ENCODE results near the gene PDGFA.

Gene PDGFA

GRCh38 chr7:460374-461116 lies 59.1 kb downstream of the PDGFA start:
- 0 out of 2 replicates have a peak overlapping the region, but pooled peaks have one; percentile 12 for H3K9ac ChIP-seq (ENCODE audit: low read depth, low read length)
- peaks cover 16% of the 10 kb centered on the region for H3K4me1 ChIP-seq (ENCODE audit: insufficient read depth, low read length)
- no peaks in the 10 kb centered on the region for H3K9me3 ChIP-seq (ENCODE audit: control insufficient read depth, insufficient read depth, low read length)
- no peaks in the 10 kb centered on the region for H3K36me3 ChIP-seq (ENCODE audit: insufficient read depth, low read length)

DNA sequence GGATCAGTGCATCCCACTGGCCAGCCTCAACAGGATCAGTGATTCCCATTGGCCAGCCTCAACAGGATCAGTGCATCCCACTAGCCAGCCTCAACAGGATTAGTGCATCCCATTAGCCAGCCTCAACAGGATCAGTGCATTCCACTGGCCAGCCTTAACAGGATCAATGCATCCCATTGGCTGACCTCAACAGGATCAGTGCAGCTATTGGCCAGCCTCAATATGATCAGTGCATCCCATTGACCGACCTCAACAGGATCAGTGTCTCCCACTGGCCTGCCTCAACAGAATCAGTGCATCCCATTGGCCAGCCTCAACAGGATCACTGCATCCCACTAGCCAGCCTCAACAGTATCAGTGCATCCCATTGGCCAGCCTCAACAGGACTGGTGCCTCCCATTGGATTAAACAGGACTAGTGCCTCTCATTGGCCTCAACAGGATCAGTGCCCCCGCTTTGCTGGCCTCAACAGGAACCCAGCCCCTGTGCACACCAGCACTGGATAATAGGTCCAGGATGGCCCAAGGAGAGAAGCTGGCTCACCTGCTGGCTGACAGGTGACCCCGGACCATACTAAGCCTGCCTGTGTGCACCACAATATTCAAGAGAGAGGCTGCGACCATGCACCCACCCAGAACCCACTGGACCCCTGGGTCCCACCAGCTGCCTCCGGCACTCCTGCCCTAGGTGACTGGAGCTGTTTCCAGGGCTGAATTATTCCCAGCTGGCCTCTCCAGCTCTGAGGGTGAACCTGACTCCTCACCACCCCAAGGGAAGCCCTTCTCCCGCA lies 59.9 kb downstream of the PDGFA start:
- Histone ChIP-seq H3K9ac (ENCODE audit: low read depth, low read length) (0 out of 2 replicates have a peak overlapping the region, but pooled peaks have one; percentile 12), H3K36me3 (ENCODE audit: insufficient read depth, low read length) (no peaks in the 10 kb centered on the region), H3K4me1 (ENCODE audit: insufficient read depth, low read length) (peaks cover 19% of the 10 kb centered on the region), H3K9me3 (ENCODE audit: control insufficient read depth, insufficient read depth, low read length) (no peaks in the 10 kb centered on the region)

GRCh38 chr7:458511-459245 lies 61.0 kb downstream of the PDGFA start:
- Histone ChIP-seq H3K36me3 (ENCODE audit: insufficient read depth, low read length) (no peaks in the 10 kb centered on the region), H3K9me3 (ENCODE audit: control insufficient read depth, insufficient read depth, low read length) (no peaks in the 10 kb centered on the region), H3K4me1 (ENCODE audit: insufficient read depth, low read length) (peaks cover 19% of the 10 kb centered on the region), H3K9ac (ENCODE audit: low read depth, low read length) (no peak overlapping the region)

DNA sequence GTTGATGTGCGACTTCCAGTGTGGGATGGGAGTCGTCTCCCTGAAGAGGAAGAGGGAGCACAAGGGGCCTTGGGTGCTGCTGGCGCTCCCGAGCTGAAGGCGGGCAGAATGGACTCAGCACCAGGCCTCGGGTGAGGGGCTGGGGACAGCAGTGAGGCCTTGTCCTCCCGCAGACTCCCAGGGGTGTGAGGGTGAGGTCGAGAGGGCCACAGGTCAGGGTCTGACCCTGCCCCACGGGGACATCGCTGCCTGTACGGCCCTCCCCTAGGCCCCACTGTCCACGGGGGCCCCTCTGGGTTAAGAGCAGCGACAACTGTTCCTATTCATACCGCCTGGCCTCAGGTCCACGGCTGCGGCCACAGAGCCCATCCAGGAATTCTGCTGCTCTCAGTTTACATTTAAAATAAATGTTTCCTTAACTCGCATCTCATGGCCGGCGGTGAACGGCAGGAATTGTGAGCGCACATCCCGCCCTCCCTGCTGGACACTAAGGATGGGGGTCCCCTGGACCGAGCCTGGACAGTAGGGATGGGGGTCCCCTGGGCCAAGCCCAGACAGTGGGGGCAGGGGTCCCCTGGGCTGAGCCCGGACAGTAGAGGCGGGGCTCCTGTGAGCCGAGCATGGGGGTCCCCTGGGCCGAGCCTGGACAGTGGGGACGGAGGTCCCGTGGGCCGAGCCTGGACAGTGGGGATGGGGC lies 61.7 kb downstream of the PDGFA start:
- Histone ChIP-seq H3K4me1 (ENCODE audit: insufficient read depth, low read length) (peaks cover 19% of the 10 kb centered on the region), H3K9me3 (ENCODE audit: control insufficient read depth, insufficient read depth, low read length) (no peaks in the 10 kb centered on the region), H3K9ac (ENCODE audit: low read depth, low read length) (no peak overlapping the region), H3K36me3 (ENCODE audit: insufficient read depth, low read length) (no peaks in the 10 kb centered on the region)

DNA sequence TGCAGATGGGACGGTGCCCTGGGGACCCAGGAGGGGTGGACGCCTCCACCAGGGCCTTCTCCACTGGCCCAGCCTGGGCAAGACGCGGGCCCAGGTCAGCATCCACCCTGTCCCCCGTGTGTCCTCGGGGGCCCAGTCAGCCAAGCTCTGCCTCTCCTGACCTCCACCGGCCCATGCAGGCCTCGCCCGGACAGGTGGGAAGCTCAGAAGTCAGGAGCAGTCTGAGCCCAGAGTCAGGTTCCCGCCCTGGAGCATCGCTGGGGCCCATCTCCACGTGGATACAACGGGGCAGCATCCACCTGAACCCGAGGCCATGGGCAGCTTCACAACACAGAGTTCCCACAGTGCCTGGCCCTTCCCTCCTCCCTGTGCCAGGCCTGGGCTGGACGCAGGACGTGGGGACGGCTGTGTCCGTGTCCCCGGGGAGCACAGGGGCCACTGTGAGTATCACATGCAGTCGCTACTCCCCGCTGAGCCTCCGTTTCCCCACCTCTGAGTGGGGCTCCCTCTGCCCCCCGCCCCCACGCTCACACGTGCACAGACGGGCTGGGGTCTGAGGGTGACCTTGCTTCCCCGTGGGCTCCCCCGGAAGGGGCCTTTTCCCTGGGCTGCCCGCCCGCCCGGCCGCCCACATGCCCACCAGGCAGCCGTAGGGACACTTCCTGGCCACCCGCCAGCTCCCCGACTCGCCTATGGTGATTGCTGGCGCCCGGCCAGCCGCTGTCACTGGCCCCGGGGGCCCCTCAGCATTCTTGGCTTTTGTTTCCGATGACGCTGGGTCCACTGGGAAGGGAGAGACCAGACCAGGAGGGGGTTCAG lies 64.3 kb downstream of the PDGFA start:
- Histone ChIP-seq H3K4me1 (ENCODE audit: insufficient read depth, low read length) (peaks cover 8% of the 10 kb centered on the region; the same call in 1 of the 2 replicates), H3K9ac (ENCODE audit: low read depth, low read length) (no peak overlapping the region), H3K36me3 (ENCODE audit: insufficient read depth, low read length) (no peaks in the 10 kb centered on the region), H3K9me3 (ENCODE audit: control insufficient read depth, insufficient read depth, low read length) (no peaks in the 10 kb centered on the region)

- Histone ChIP-seq H3K9me3 (ENCODE audit: control insufficient read depth, insufficient read depth, low read length) (no peaks in the 10 kb centered on the region), H3K4me1 (ENCODE audit: insufficient read depth, low read length) (peaks cover 3% of the 10 kb centered on the region; the same call in 1 of the 2 replicates), H3K9ac (ENCODE audit: low read depth, low read length) (no peak overlapping the region), H3K36me3 (ENCODE audit: insufficient read depth, low read length) (no peaks in the 10 kb centered on the region)
Measured at GRCh38 chr7:454356-455109, 65.1 kb downstream of the PDGFA start.

GRCh38 chr7:453597-454306 lies 65.9 kb downstream of the PDGFA start:
- H3K4me1 ChIP-seq (ENCODE audit: insufficient read depth, low read length), result peaks cover 3% of the 10 kb centered on the region; the same call in 1 of the 2 replicates
- no peak overlapping the region for H3K9ac ChIP-seq (ENCODE audit: low read depth, low read length)
- H3K36me3 ChIP-seq (ENCODE audit: insufficient read depth, low read length), result no peaks in the 10 kb centered on the region
- no peaks in the 10 kb centered on the region for H3K9me3 ChIP-seq (ENCODE audit: control insufficient read depth, insufficient read depth, low read length)

- Histone ChIP-seq H3K4me1 (ENCODE audit: insufficient read depth, low read length) (peaks cover 3% of the 10 kb centered on the region; the same call in 1 of the 2 replicates), H3K9me3 (ENCODE audit: control insufficient read depth, insufficient read depth, low read length) (no peaks in the 10 kb centered on the region), H3K36me3 (ENCODE audit: insufficient read depth, low read length) (no peaks in the 10 kb centered on the region), H3K9ac (ENCODE audit: low read depth, low read length) (peak overlapping the region; percentile 50; the same call in 1 of the 2 replicates)
Measured at GRCh38 chr7:452791-453455, 66.7 kb downstream of the PDGFA start.

- peaks cover 3% of the 10 kb centered on the region; the same call in 1 of the 2 replicates for H3K4me1 ChIP-seq (ENCODE audit: insufficient read depth, low read length)
- H3K9ac ChIP-seq (ENCODE audit: low read depth, low read length), result peak overlapping the region; percentile 50
- H3K9me3 ChIP-seq (ENCODE audit: control insufficient read depth, insufficient read depth, low read length), result no peaks in the 10 kb centered on the region
- H3K36me3 ChIP-seq (ENCODE audit: insufficient read depth, low read length), result no peaks in the 10 kb centered on the region
Measured at GRCh38 chr7:452226-452751, 67.4 kb downstream of the PDGFA start.

- peaks cover 3% of the 10 kb centered on the region; the same call in 1 of the 2 replicates for H3K4me1 ChIP-seq (ENCODE audit: insufficient read depth, low read length)
- H3K9ac ChIP-seq (ENCODE audit: low read depth, low read length), result peak overlapping the region; percentile 50
- no peaks in the 10 kb centered on the region for H3K36me3 ChIP-seq (ENCODE audit: insufficient read depth, low read length)
- H3K9me3 ChIP-seq (ENCODE audit: control insufficient read depth, insufficient read depth, low read length), result no peaks in the 10 kb centered on the region
Measured at GRCh38 chr7:451255-452225, 68.1 kb downstream of the PDGFA start.

GRCh38 chr7:450741-451140 lies 68.9 kb downstream of the PDGFA start:
- peaks cover 10% of the 10 kb centered on the region; the same call in 1 of the 2 replicates for H3K4me1 ChIP-seq (ENCODE audit: insufficient read depth, low read length)
- no peaks in the 10 kb centered on the region for H3K9me3 ChIP-seq (ENCODE audit: control insufficient read depth, insufficient read depth, low read length)
- H3K36me3 ChIP-seq (ENCODE audit: insufficient read depth, low read length), result no peaks in the 10 kb centered on the region
- H3K9ac ChIP-seq (ENCODE audit: low read depth, low read length), result peak overlapping the region; percentile 50; the same call in 1 of the 2 replicates

All from ES-I3 (cell line).